GM19468 (cell line): ENCODE data around the gene SPAG17.
"Not testable (repeated sequence)": the region's sequence is repeated elsewhere in the genome, so short reads cannot be mapped to it uniquely, and the experiment has no call there.

Experiments used
- ATAC-seq: cut with Tn5 transposase; IDR thresholded peaks from one replicate; pipeline ENCODE4 v1.9.1; 2021; ENCODE audit warnings: mild to moderate bottlenecking, moderate library complexity, moderate number of reproducible peaks; ENCODE audit not compliant: unreplicated experiment; ENCODE audit errors: extremely low read depth

Gene SPAG17

DNA sequence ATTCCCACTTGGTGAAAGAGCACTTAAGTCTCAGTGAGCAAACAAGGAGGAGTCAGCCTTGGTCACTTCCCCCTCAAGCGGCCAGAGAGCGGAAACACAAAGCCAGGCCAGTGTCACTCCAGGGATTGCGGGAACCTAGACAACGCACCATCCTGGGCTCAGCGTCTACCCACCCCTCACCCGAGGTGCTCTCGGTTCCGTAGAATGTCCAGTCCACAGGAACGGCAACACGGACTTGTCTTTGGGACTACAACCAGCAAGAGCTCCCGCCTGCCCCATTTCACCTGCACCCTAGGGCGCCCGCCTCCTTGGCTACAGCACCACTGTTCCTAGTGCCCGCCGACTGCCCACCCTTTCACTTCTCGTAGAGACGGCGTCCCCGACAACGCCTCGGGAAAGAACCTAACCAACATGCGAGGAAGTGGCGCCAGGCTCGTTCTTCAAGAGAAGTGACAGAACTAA is 256.1 kb downstream of the SPAG17 start:
- peak; percentile 8 for ATAC-seq

DNA sequence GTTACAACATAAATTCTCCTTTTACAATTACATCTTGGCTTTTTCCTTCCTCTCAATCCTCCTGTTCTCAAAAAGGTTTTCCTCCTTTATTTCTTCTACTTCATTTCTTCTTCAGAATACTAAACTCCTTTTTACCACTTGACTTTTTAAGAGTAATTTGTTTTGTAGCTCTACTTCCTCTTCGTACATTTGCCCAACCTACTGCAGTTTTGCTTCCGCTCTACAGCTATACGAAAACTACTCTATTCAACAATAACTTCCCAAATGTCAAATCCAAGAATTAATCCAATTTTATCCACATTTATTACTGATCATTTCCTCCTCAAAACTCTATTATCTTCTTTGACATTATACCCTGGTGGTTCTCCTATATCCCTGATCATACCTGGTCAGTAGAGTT is 259.0 kb downstream of the SPAG17 start:
- ATAC-seq, result no peak

DNA sequence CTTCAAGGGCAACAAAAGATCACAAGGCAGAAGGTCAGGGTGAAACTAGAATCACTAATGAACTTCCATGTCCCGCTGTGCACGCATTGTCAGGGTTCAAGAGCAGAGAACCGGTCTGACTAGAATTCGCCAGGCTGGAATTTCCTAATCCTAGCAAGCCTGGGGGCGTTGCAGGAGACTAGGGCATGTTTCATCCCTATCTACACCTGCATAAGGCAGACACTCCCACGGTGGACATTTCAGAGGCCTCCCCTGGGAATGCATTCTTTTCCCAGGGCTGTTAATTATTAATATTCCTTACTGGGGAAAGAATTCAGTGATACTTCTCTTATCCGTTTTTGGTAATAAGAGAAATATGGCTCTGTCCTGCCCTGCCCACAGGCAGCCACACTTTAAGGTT is 262.3 kb downstream of the SPAG17 start:
- ATAC-seq, result not testable (repeated sequence)

DNA sequence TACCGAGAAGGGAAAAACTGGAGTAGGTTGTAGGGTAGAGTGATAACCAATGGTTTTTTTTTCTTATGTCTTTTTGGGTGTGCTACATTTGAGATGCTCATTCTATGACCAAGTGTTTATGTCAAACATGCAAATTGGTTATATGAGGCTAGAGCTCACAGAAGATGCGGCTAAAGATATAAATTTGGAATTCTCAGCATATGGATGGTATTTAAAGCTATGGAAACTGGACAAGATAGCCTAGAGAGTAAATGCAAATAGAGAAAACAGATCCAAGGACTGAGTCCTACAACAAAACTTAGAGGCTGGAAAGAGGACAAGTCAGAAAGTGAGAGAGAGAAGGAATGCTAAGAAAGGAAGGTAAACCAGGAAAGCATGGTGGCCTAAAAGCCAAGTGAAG is 263.0 kb downstream of the SPAG17 start:
- ATAC-seq, result no peak

GRCh38 chr1:117919376-117919775 is 265.7 kb downstream of the SPAG17 start:
- ATAC-seq, result no peak

DNA sequence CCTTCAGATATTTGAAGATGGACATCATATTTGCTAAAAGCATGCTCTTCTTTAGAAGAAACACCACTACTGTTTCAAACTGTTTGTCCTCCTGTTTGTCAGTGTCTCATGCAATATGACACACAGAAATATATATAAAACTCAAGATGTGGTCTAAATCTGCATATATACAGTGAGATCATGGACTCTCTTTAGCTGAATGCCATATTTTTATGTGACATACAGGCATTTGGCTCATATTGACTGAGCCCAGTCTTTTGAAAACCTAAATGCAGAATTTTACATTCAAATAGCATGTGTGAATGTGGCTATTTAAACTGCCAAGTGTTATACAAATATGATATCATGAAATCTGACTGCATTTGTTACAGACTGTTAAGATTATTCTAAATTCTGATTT is 274.0 kb downstream of the SPAG17 start:
- no peak for ATAC-seq

DNA sequence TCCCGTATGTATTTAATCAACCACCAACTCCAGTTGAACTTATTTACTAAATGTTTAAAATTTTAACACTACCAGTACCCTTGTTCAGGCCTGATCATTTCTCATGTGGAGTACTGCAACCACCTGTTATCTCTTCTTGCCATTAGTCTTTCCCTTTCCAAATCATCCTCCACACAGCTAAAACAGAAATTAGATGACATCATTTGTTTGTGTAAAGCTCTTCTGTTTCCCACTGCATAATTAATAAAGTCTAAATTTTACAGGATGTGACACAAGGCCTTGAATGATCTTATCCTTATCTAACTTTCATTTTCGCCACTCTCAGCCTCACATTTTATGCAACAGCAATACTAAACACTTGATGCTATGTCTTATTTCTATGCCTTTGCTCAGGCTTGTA is 280.0 kb downstream of the SPAG17 start:
- ATAC-seq, result no peak

DNA sequence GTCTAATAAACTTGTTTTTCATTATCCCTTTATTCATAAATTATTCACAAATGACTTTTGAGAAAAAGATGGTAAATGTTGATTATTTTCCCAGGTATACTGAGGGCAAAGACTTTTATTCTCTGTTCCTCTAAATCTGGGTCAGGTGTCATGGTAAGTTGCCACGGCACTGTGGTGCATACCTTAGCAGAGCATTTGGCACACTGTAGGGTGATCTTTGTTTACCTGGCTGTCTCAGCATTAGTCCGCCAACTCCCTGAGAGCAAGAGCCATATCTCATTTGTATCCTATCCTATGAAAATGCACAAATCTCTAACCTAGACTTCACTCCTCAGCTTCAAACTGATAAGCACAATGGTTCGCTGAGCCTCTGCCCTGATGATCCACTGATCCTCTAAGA is 280.5 kb downstream of the SPAG17 start:
- ATAC-seq, result no peak
